Panc1 (cell line): ENCODE results near the gene ADD1.

ENCODE experiments used
- CTCF ChIP-seq: fragments of 450-650 bp; IDR thresholded peaks from 2 replicates; pipeline ENCODE4 v1.5.1; 2017; ENCODE audit warnings: mild to moderate bottlenecking
- POLR2AphosphoS5 ChIP-seq: IDR thresholded peaks from 2 replicates; pipeline ENCODE4 v1.6.1; 2012; ENCODE audit warnings: mild to moderate bottlenecking, low read depth, low read length, moderate library complexity
- REST ChIP-seq, 2 experiments: IDR thresholded peaks; 2 replicates each; pipeline ENCODE4 v1.6.1; 2011 to 2012; ENCODE audit warnings: low read depth in 2 of 2, control low read depth in 1 of 2, low read length in 1 of 2, mild to moderate bottlenecking in 1 of 2, moderate library complexity in 1 of 2; ENCODE audit not compliant: insufficient read depth in 1 of 2
- SIN3A ChIP-seq: IDR thresholded peaks from 2 replicates; pipeline ENCODE4 v1.6.1; 2012; ENCODE audit warnings: low read depth, mild to moderate bottlenecking, low read length, moderate library complexity, borderline replicate concordance; ENCODE audit not compliant: insufficient read depth
- TCF7L2 ChIP-seq: IDR thresholded peaks from 2 replicates; pipeline ENCODE4 v1.6.1; 2011; ENCODE audit warnings: mild to moderate bottlenecking, low read depth, low read length, inconsistent platforms

- no peak for TF ChIP-seq CTCF
- no peak for TF ChIP-seq POLR2AphosphoS5
- TF ChIP-seq REST (IDR thresholded peaks at IDR 0.05; ENCODE audit: insufficient read depth in 1 of 2, low read depth in 2 of 2, low read length in 1 of 2) = no peak
- no peak for TF ChIP-seq TCF7L2
- TF ChIP-seq SIN3A = no peak
Observed at GRCh38 chr4:2874861-2875260, 31.2 kb downstream of the ADD1 start.
